Measurements from ENCODE around the gene CLDN14.

CLDN14 gene

GRCh38 chr21:36502365-36502764, 22.4 kb upstream of the CLDN14 start:
- H3K4me1 ChIP-seq (ENCODE audit: control insufficient read depth, insufficient read depth, low read length, poor library complexity, severe bottlenecking), result no peaks in the 10 kb centered on the region
- H3K27me3 ChIP-seq (replicated peaks; ENCODE audit: control insufficient read depth, insufficient read depth, low read length, poor library complexity, severe bottlenecking), result peaks cover 5% of the 10 kb centered on the region
- no peak overlapping the region for H3K4me3 ChIP-seq (ENCODE audit: insufficient read depth, low read depth, low read length, poor library complexity, severe bottlenecking)
- H3K27ac ChIP-seq (ENCODE audit: insufficient read depth, low read length, poor library complexity, severe bottlenecking), result no peak overlapping the region
- no peak for DNase-seq
- no peaks in the 10 kb centered on the region for H3K36me3 ChIP-seq (ENCODE audit: control insufficient read depth, insufficient read depth, low read length)
- no peaks in the 10 kb centered on the region for H3K9me3 ChIP-seq (ENCODE audit: control insufficient read depth, low read length)

GRCh38 chr21:36501589-36501892, 21.6 kb upstream of the CLDN14 start:
- H3K9me3 ChIP-seq (ENCODE audit: control insufficient read depth, low read length), result no peaks in the 10 kb centered on the region
- H3K36me3 ChIP-seq (ENCODE audit: control insufficient read depth, insufficient read depth, low read length), result no peaks in the 10 kb centered on the region
- H3K4me1 ChIP-seq (ENCODE audit: control insufficient read depth, insufficient read depth, low read length, poor library complexity, severe bottlenecking), result no peaks in the 10 kb centered on the region
- H3K27ac ChIP-seq (ENCODE audit: insufficient read depth, low read length, poor library complexity, severe bottlenecking), result no peak overlapping the region
- no peak overlapping the region for H3K4me3 ChIP-seq (ENCODE audit: insufficient read depth, low read depth, low read length, poor library complexity, severe bottlenecking)
- no peak for DNase-seq
- peaks cover 5% of the 10 kb centered on the region for H3K27me3 ChIP-seq (replicated peaks; ENCODE audit: control insufficient read depth, insufficient read depth, low read length, poor library complexity, severe bottlenecking)

DNA sequence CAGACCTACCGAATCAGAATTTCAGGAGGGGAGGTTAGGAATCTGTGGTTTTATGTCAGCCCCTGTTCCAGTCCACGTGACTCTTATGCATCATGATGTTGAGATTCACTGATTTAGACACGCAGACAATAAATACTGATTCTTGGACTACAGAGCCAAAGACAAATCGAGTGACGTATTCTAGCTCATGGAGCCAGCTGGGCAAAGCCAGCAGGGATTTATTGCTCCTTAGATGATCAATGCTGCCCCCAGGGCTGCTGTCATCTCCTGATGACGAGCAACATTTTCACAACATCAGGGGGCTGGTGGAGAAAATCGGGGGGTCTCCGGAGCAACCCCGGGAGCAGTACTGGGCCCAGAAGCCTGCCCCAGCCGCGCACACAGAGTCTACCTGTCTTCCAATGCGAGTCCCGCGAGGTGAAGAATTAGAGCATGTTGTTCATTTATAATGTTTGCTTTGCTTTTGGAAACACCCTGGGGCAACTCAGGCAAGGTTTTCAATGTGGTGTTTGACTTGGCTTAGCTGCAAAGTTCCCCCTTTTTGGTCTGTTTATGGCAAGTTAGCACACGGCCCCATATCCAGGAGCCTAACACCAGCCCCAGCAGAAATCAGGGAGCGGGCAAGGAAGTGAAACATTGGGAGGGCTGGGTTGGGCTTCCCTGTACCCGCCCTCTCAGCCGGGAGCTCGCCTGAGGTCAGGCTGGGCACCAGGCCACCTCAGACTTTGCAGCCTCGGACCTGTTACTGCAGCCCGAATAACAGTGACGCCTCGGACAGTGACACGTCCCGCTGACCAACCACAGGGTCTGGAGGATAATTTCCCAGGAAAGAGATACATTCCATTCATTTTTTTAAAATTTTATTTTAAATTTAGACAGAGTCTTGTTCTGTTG, 19.9 kb upstream of the CLDN14 start:
- Histone ChIP-seq H3K4me3 (ENCODE audit: insufficient read depth, low read depth, low read length, poor library complexity, severe bottlenecking) (no peak overlapping the region), H3K36me3 (ENCODE audit: control insufficient read depth, insufficient read depth, low read length) (no peaks in the 10 kb centered on the region), H3K27me3 (replicated peaks; ENCODE audit: control insufficient read depth, insufficient read depth, low read length, poor library complexity, severe bottlenecking) (peaks cover 5% of the 10 kb centered on the region), H3K9me3 (ENCODE audit: control insufficient read depth, low read length) (no peaks in the 10 kb centered on the region), H3K4me1 (ENCODE audit: control insufficient read depth, insufficient read depth, low read length, poor library complexity, severe bottlenecking) (no peaks in the 10 kb centered on the region), H3K27ac (ENCODE audit: insufficient read depth, low read length, poor library complexity, severe bottlenecking) (no peak overlapping the region)
- DNase-seq, result no peak

DNA sequence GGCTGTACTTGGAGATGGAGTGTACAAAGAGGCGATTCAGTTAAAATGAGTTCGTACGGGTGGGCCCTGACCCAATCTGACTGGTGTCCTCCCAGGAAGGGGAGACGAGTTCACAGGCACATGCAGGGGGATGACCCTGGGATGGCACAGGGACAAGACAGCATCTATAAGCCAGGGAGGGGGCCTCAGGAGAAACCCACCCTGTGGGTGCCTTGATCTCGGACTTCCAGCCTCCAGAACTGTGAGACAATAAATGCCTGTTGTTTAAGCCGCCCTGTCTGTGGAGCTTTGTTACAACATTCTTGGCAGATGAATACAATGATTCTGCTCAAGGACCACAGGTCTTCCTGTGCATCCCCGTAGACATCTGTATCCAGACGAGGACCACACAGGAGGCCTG, 14.6 kb upstream of the CLDN14 start:
- no peak for DNase-seq
- H3K27ac ChIP-seq (ENCODE audit: insufficient read depth, low read length, poor library complexity, severe bottlenecking), result no peak overlapping the region
- H3K4me3 ChIP-seq (ENCODE audit: insufficient read depth, low read depth, low read length, poor library complexity, severe bottlenecking), result no peak overlapping the region
- no peaks in the 10 kb centered on the region for H3K4me1 ChIP-seq (ENCODE audit: control insufficient read depth, insufficient read depth, low read length, poor library complexity, severe bottlenecking)
- H3K36me3 ChIP-seq (ENCODE audit: control insufficient read depth, insufficient read depth, low read length), result no peaks in the 10 kb centered on the region
- H3K27me3 ChIP-seq (replicated peaks; ENCODE audit: control insufficient read depth, insufficient read depth, low read length, poor library complexity, severe bottlenecking), result no peaks in the 10 kb centered on the region
- no peaks in the 10 kb centered on the region for H3K9me3 ChIP-seq (ENCODE audit: control insufficient read depth, low read length)

DNA sequence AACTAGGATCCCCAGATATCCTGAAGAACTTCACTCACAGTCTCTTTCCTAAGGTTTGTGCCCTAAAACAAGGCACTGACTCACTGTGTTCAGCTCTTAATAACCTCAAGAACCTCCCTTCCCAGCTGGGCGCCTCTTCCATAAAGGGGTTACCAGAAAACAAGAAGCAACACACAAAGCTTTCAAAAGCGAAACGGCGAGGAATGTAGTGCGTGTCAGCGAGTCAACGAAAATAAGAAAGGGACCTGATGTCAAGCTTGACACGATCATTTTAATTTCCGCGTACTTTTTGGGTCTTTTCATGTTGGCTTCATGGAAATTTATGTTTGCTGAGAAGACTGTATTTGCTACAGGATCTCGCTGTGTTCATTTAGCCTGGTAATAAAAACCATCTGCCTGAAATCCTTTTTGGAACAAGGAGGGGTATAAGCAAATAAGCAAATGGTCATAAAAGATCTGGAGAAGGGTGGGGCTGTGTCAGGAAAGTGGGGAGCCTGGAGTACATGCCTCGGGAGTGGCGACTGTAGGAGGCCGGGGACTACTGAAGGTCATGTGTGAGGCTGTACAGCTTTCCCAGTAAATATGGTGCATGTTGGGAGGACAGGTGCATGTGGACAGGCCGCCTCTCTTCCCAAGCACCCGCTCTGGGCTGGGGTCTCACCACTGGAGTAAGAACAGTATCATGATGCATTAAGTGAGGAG, 11.4 kb upstream of the CLDN14 start:
- no peaks in the 10 kb centered on the region for H3K9me3 ChIP-seq (ENCODE audit: control insufficient read depth, low read length)
- H3K4me3 ChIP-seq (ENCODE audit: insufficient read depth, low read depth, low read length, poor library complexity, severe bottlenecking), result no peak overlapping the region
- no peak for DNase-seq
- H3K27ac ChIP-seq (ENCODE audit: insufficient read depth, low read length, poor library complexity, severe bottlenecking), result no peak overlapping the region
- H3K36me3 ChIP-seq (ENCODE audit: control insufficient read depth, insufficient read depth, low read length), result no peaks in the 10 kb centered on the region
- no peaks in the 10 kb centered on the region for H3K27me3 ChIP-seq (replicated peaks; ENCODE audit: control insufficient read depth, insufficient read depth, low read length, poor library complexity, severe bottlenecking)
- no peaks in the 10 kb centered on the region for H3K4me1 ChIP-seq (ENCODE audit: control insufficient read depth, insufficient read depth, low read length, poor library complexity, severe bottlenecking)

DNA sequence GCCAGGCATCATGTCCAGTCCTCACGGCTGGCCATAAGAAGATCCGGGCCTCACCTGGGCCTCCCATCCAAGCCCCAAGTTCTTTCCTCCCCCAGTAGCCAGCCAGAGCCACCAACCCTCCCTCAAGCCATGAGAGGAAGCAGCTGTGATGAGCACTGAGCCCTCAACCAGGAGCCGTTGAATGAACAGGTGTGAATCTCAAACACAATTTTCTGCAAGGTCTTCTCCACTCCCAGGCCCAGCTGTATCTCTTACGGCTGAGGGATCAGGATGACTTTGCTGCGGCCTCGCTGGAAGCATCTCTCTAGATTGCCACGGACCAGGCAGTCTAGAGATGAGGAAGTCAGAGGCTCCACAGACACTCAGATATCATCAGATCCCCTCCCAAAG, 9.8 kb upstream of the CLDN14 start:
- no peak overlapping the region for H3K4me3 ChIP-seq (ENCODE audit: insufficient read depth, low read depth, low read length, poor library complexity, severe bottlenecking)
- no peak overlapping the region for H3K27ac ChIP-seq (ENCODE audit: insufficient read depth, low read length, poor library complexity, severe bottlenecking)
- H3K27me3 ChIP-seq (replicated peaks; ENCODE audit: control insufficient read depth, insufficient read depth, low read length, poor library complexity, severe bottlenecking), result no peaks in the 10 kb centered on the region
- no peaks in the 10 kb centered on the region for H3K4me1 ChIP-seq (ENCODE audit: control insufficient read depth, insufficient read depth, low read length, poor library complexity, severe bottlenecking)
- no peaks in the 10 kb centered on the region for H3K9me3 ChIP-seq (ENCODE audit: control insufficient read depth, low read length)
- DNase-seq, result no peak
- H3K36me3 ChIP-seq (ENCODE audit: control insufficient read depth, insufficient read depth, low read length), result no peaks in the 10 kb centered on the region

GRCh38 chr21:36489103-36489775, 9.3 kb upstream of the CLDN14 start:
- Histone ChIP-seq H3K9me3 (ENCODE audit: control insufficient read depth, low read length) (no peaks in the 10 kb centered on the region), H3K27me3 (replicated peaks; ENCODE audit: control insufficient read depth, insufficient read depth, low read length, poor library complexity, severe bottlenecking) (no peaks in the 10 kb centered on the region), H3K4me3 (ENCODE audit: insufficient read depth, low read depth, low read length, poor library complexity, severe bottlenecking) (no peak overlapping the region), H3K27ac (ENCODE audit: insufficient read depth, low read length, poor library complexity, severe bottlenecking) (no peak overlapping the region), H3K36me3 (ENCODE audit: control insufficient read depth, insufficient read depth, low read length) (no peaks in the 10 kb centered on the region), H3K4me1 (ENCODE audit: control insufficient read depth, insufficient read depth, low read length, poor library complexity, severe bottlenecking) (no peaks in the 10 kb centered on the region)
- DNase-seq, result no peak

DNA sequence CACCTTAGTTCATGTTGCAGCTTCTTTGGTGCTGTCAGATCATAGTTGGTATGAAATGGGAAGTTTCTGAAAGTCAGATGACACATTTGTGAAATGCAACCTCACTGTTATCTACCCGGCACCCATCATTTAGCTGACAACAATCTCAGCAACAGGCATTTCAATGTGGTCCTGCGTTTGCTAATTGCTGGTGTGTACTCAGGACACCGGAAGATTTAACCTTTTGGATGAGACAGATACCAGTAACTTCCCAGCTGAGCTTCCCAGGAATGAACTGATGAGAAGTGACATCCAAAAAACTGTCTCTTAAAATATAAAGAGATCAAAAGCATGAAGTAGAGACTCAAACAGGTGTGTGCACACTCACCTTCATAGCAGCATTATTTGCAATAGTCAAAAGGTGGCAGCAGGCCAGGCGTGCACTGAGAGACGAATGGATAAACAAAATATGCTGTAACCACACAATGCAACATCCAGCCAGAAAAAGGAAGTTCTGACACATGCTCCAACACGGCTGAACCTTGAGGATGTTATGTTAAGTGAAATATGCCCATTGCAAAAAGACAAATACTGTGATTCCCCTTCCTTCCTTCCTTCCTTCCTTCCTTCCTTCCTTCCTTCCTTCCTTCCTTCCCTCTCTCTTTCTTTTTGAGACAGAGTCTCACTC, 7.9 kb upstream of the CLDN14 start:
- H3K27me3 ChIP-seq (replicated peaks; ENCODE audit: control insufficient read depth, insufficient read depth, low read length, poor library complexity, severe bottlenecking), result no peaks in the 10 kb centered on the region
- no peak for DNase-seq
- H3K4me1 ChIP-seq (ENCODE audit: control insufficient read depth, insufficient read depth, low read length, poor library complexity, severe bottlenecking), result no peaks in the 10 kb centered on the region
- no peak overlapping the region for H3K4me3 ChIP-seq (ENCODE audit: insufficient read depth, low read depth, low read length, poor library complexity, severe bottlenecking)
- no peaks in the 10 kb centered on the region for H3K9me3 ChIP-seq (ENCODE audit: control insufficient read depth, low read length)
- H3K27ac ChIP-seq (ENCODE audit: insufficient read depth, low read length, poor library complexity, severe bottlenecking), result no peak overlapping the region
- no peaks in the 10 kb centered on the region for H3K36me3 ChIP-seq (ENCODE audit: control insufficient read depth, insufficient read depth, low read length)

- Histone ChIP-seq H3K27me3 (replicated peaks; ENCODE audit: control insufficient read depth, insufficient read depth, low read length, poor library complexity, severe bottlenecking) (no peaks in the 10 kb centered on the region), H3K4me3 (ENCODE audit: insufficient read depth, low read depth, low read length, poor library complexity, severe bottlenecking) (no peak overlapping the region), H3K9me3 (ENCODE audit: control insufficient read depth, low read length) (no peaks in the 10 kb centered on the region), H3K4me1 (ENCODE audit: control insufficient read depth, insufficient read depth, low read length, poor library complexity, severe bottlenecking) (no peaks in the 10 kb centered on the region), H3K36me3 (ENCODE audit: control insufficient read depth, insufficient read depth, low read length) (no peaks in the 10 kb centered on the region), H3K27ac (ENCODE audit: insufficient read depth, low read length, poor library complexity, severe bottlenecking) (no peak overlapping the region)
- no peak for DNase-seq
Observed at GRCh38 chr21:36486246-36486645, 6.3 kb upstream of the CLDN14 start.
